ENCODE measurements around the gene SLC12A5. TPM values are rescaled to one million over a fixed set of nuclear protein-coding genes. Genes with fewer than 3 reads are reported as not detected.
A peak's percentile ranks its signal among the peaks of the same experiment; 100 is the strongest.

The SLC12A5 gene
- total RNA-seq, 1 donor from 2014 or later, result 8.8 TPM

DNA sequence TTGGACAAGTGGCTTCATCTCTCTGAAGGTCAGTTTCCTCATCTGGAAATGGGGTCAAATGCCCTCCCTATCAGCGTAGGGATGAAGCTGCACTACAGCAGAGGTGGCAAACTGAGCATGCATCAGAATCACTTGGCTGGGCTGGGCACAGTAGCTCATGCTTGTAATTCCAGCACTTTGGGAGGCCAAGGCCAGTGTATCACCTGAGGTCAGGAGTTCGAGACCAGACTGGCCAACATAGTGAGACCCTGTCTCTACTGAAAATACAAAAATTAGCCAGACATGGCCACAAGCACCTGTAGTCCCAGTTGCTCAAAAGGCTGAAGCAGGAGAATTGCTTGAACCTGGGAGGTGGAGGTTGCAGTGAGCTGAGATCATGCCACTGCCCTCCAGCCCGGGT is 27.0 kb upstream of the SLC12A5 start:
- Mint-ChIP-seq H3K4me3 (ENCODE audit: unreplicated experiment) (no peak overlapping the region), H3K9me3 (ENCODE audit: unreplicated experiment) (no peaks in the 10 kb centered on the region), H3K4me1 (ENCODE audit: unreplicated experiment) (peaks cover 80% of the 10 kb centered on the region), H3K27ac (ENCODE audit: unreplicated experiment) (no peak overlapping the region), H3K36me3 (ENCODE audit: low read depth, unreplicated experiment) (no peaks in the 10 kb centered on the region), H3K27me3 (ENCODE audit: unreplicated experiment) (peaks cover 12% of the 10 kb centered on the region)
- TF ChIP-seq, protein P1, sequence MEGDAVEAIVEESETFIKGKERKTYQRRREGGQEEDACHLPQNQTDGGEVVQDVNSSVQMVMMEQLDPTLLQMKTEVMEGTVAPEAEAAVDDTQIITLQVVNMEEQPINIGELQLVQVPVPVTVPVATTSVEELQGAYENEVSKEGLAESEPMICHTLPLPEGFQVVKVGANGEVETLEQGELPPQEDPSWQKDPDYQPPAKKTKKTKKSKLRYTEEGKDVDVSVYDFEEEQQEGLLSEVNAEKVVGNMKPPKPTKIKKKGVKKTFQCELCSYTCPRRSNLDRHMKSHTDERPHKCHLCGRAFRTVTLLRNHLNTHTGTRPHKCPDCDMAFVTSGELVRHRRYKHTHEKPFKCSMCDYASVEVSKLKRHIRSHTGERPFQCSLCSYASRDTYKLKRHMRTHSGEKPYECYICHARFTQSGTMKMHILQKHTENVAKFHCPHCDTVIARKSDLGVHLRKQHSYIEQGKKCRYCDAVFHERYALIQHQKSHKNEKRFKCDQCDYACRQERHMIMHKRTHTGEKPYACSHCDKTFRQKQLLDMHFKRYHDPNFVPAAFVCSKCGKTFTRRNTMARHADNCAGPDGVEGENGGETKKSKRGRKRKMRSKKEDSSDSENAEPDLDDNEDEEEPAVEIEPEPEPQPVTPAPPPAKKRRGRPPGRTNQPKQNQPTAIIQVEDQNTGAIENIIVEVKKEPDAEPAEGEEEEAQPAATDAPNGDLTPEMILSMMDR (IDR thresholded peaks at IDR 0.05; ENCODE audit: unreplicated experiment), result no peak
- DNase-seq (ENCODE audit: low spot score), result no peak

DNA sequence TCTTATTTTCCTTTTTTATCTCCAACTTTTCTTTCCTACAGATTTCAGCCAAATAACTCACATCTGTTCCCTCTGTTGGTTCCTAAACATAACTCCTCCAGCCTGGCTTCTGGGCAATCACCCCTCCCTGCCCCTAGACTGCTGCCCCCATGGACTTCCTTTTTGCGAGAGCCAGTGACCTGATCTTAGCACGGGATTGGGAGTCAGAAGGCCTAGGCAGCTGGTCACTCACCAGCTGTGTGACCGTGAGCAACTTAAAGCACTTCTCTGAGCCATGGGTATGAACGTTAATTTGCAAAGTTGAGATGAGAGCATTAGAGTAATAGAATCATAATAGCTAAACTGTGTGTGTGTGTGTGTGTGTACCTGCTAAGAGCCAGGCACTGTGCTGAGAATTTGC is 24.8 kb upstream of the SLC12A5 start:
- Mint-ChIP-seq H3K27ac (ENCODE audit: unreplicated experiment) (no peak overlapping the region), H3K4me1 (ENCODE audit: unreplicated experiment) (peaks cover 80% of the 10 kb centered on the region), H3K36me3 (ENCODE audit: low read depth, unreplicated experiment) (no peaks in the 10 kb centered on the region), H3K4me3 (ENCODE audit: unreplicated experiment) (peak overlapping the region; percentile 1), H3K27me3 (ENCODE audit: unreplicated experiment) (peaks cover 9% of the 10 kb centered on the region), H3K9me3 (ENCODE audit: unreplicated experiment) (no peaks in the 10 kb centered on the region)
- TF ChIP-seq, protein P1 (IDR thresholded peaks at IDR 0.05; ENCODE audit: unreplicated experiment), result no peak
- DNase-seq (ENCODE audit: low spot score), result no peak

DNA sequence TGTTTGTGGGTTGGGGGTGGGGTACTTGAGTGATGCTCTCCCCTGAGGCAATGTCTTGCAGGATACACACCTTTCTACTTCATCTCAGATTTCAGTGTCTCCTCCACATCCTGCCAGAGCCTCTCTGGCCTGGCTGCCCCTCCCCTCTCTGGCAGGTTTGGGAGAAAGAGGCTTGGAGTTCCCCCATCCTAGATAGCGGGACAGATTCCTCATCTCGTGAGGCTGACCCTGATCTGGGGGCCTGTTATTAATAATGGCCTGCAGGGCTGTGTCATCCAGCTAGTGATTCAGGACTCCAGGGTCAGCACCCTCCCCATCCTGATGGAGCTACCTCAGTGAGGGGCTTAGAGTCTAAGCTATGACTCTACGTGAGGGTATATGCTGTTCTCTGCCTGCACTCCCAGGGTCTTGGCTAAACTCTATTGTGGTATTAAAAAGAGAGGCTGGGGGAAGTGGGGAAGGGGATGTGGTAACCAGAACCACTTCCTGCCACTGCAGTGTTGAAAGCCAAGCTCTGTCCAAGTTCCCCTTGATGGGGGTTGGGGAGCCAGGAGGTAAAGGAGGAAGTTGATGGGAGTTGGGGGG is 24.0 kb upstream of the SLC12A5 start:
- Mint-ChIP-seq H3K4me1 (ENCODE audit: unreplicated experiment) (peaks cover 73% of the 10 kb centered on the region), H3K36me3 (ENCODE audit: low read depth, unreplicated experiment) (no peaks in the 10 kb centered on the region), H3K9me3 (ENCODE audit: unreplicated experiment) (no peaks in the 10 kb centered on the region), H3K27me3 (ENCODE audit: unreplicated experiment) (peaks cover 13% of the 10 kb centered on the region), H3K27ac (ENCODE audit: unreplicated experiment) (peak overlapping the region; percentile 67), H3K4me3 (ENCODE audit: unreplicated experiment) (no peak overlapping the region)
- DNase-seq (ENCODE audit: low spot score), result no peak
- TF ChIP-seq, protein P1 (IDR thresholded peaks at IDR 0.05; ENCODE audit: unreplicated experiment), result no peak

DNA sequence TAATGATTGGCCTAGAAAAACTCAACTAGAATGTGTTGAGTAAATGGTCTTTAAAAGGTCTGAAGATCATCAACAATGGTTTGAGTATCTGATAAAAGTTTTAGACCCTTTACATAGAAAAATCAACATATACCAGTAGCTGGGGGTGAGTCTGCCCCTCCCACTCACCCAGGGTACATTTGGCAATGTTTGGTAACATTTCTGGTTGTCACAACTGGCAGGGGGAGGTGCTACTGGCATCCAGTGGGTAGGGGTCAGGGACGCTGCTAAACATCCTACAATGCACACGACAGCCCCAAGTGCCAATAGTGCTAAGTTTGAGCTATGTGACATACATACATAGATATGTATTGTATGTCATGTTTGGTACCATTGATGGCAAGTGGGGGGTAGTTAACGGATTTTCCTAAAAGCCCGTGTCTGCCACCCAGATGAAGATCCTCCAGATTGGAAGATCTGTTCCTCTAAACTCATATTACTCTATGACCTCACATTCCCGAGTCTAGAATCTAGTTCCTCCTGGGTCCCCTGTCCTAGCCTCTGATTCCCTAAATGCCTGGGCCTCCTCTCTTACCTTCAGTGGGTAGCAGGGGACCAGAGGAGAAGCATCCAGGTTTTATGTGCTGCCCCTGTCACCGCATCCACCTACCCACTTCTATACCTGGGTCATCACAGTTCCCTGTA is 22.9 kb upstream of the SLC12A5 start:
- no peak overlapping the region for H3K27ac Mint-ChIP-seq (ENCODE audit: unreplicated experiment)
- TF ChIP-seq, protein P1 (IDR thresholded peaks at IDR 0.05; ENCODE audit: unreplicated experiment), result no peak
- H3K36me3 Mint-ChIP-seq (ENCODE audit: low read depth, unreplicated experiment), result no peaks in the 10 kb centered on the region
- peaks cover 13% of the 10 kb centered on the region for H3K27me3 Mint-ChIP-seq (ENCODE audit: unreplicated experiment)
- peak overlapping the region; percentile 32 for H3K4me3 Mint-ChIP-seq (ENCODE audit: unreplicated experiment)
- no peak for DNase-seq (ENCODE audit: low spot score)
- H3K9me3 Mint-ChIP-seq (ENCODE audit: unreplicated experiment), result no peaks in the 10 kb centered on the region
- H3K4me1 Mint-ChIP-seq (ENCODE audit: unreplicated experiment), result peaks cover 65% of the 10 kb centered on the region

DNA sequence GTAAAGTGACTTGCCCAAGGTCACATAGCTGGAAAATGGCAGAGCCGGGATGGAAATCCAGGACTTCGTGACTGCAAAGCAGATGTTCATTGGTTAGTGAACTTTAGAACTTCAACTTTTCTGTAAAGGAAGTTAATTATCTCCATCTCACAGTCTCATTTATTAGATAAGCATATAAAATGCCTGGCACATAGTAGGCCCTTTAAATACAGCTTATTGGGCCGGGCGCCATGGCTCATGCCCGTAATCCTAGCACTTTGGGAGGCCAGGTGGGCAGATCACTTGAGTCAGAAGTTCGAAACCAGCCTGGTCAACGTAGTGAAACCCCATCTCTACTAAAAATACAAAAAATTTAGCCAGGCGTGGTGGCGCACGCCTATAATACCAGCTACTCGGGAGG is 22.1 kb upstream of the SLC12A5 start:
- H3K27me3 Mint-ChIP-seq (ENCODE audit: unreplicated experiment), result peaks cover 17% of the 10 kb centered on the region
- no peaks in the 10 kb centered on the region for H3K9me3 Mint-ChIP-seq (ENCODE audit: unreplicated experiment)
- H3K4me3 Mint-ChIP-seq (ENCODE audit: unreplicated experiment), result no peak overlapping the region
- TF ChIP-seq, protein P1 (IDR thresholded peaks at IDR 0.05; ENCODE audit: unreplicated experiment), result no peak
- no peak for DNase-seq (ENCODE audit: low spot score)
- no peak overlapping the region for H3K27ac Mint-ChIP-seq (ENCODE audit: unreplicated experiment)
- peaks cover 7% of the 10 kb centered on the region for H3K36me3 Mint-ChIP-seq (ENCODE audit: low read depth, unreplicated experiment)
- peaks cover 57% of the 10 kb centered on the region for H3K4me1 Mint-ChIP-seq (ENCODE audit: unreplicated experiment)

All from endothelial cell (in vitro differentiated cells).